T-helper 22 cell (primary cell): ENCODE data around the gene STOML1.

Experiments used
- DNase-seq: peaks from one replicate; pipeline ENCODE4 v3.0.0-alpha.2; 2020; ENCODE audit warnings: low read depth

Gene STOML1

DNA sequence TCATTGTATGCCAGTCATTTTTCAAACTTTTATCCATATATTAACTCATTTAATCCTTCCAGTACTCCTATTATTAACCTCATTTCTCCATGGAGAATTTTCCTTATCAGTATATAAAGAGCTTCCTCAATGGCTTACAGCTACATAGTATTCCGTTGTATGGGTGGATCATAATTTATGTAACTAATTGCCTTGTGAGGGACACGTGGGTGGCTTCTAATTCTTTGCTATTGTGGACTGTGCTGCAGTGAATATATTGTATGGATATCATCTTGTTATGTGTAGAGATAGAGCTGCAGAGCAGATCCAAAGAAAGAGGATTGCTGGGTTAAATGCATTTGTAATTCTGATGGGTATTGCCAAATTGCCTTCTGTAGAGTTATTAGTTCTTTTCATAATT lies 27.6 kb upstream of the STOML1 start:
- no peak for DNase-seq

GRCh38 chr15:74013374-74013894 lies 21.3 kb upstream of the STOML1 start:
- no peak for DNase-seq

DNA sequence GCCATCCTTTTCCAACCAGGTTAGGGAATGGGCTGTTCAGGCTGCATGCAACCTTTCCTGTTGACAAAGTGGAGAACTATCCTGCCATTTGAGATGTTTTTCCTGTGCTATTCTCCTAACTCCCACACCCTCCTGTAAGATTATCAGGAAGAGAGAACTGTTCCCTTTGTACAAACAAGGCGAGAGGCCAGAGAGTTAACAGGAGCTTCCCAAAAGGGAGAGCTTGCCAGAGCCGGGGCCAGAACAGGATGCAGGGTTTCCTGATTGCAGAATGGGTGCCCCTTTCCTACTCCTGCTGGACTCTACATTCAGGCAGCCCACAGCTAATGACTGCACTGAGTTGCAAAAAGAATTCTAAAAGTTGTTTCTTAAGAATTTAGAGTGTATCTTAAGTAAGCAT lies 19.5 kb upstream of the STOML1 start:
- no peak for DNase-seq

DNA sequence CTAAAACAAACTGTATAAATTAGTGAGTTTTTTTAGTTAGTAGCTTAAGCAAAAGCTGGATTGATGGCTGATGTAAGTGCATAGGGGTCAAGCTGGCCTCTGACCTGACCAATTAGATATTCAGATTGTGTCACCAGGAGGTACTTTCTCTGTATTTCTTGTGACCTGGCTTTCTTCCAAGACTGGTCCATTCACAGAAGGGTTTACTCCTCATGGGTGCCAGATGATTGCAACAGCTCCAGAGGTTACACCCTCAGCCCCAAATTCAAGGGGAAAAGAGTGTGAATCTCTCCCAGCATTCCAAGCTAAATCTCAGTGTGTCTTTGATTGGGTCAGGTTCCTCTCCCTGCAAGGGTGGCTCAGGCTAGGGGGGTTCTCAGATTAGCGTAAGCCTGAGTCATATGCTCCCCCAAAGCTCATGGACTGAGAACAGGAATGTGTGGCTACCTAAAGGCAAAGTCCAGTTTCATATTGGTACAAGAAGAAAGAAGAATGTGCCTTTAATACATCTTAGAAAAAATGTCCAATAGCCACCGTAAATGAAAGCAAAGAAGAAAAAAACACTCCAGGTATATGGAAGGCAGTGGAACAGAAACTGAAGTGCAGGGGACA lies 18.9 kb upstream of the STOML1 start:
- no peak for DNase-seq

GRCh38 chr15:74008901-74009300 lies 16.8 kb upstream of the STOML1 start:
- no peak for DNase-seq

GRCh38 chr15:74007820-74008371 lies 15.8 kb upstream of the STOML1 start:
- no peak for DNase-seq

- DNase-seq: no peak
These were observed 14.9 kb upstream of the STOML1 start for GRCh38 chr15:74006774-74007639.

GRCh38 chr15:73997986-73998385 lies 5.9 kb upstream of the STOML1 start:
- DNase-seq: no peak

- peak; percentile 9 for DNase-seq
These were observed 4.8 kb upstream of the STOML1 start for GRCh38 chr15:73996939-73997338.

DNA sequence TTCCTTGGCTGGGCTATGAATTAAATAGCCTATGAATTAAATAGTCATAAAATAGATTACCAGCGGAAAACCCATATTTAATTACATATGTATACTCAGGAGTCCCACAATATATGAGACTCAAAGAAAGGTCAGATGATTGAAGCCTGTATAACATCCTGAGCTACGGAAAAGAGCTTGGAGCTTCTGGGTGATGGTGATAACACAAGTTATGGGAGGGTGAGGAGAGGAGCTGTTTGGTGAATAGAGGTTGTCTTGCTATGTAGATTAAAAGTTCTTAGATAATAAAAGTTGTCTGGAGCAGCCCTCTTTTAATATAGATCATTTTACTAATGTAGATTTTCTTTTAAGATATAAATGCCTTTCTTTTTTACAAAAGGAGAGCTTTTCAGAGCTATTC lies 4.2 kb upstream of the STOML1 start:
- no peak for DNase-seq

- DNase-seq: peak; percentile 7
These were observed 3.0 kb upstream of the STOML1 start for GRCh38 chr15:73994912-73995622.

GRCh38 chr15:73994413-73994883 lies 2.4 kb upstream of the STOML1 start, which contains the start of gene PML:
PML (plus strand) TSS chr15:73994716; CDS start chr15:73994813, 97 bp downstream.
- peak; percentile 90 for DNase-seq

- DNase-seq: no peak
These were observed 1.3 kb upstream of the STOML1 start for GRCh38 chr15:73993211-73993994.

DNA sequence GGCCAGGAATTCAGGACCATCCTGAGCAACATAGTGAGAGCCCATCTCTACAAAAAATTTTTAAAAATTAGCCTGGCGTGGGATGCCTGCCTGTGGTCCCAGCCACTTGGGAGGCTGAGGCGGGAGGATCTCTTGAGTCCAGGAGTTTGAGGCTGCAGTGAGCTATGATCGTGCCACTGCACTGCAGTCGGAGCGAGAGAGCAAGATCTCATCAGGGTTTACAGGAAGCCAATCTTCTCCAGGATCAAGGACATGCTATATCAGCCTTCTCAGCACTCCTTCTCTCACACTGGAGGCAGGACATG lies 451 bp upstream of the STOML1 start:
- no peak for DNase-seq

DNA sequence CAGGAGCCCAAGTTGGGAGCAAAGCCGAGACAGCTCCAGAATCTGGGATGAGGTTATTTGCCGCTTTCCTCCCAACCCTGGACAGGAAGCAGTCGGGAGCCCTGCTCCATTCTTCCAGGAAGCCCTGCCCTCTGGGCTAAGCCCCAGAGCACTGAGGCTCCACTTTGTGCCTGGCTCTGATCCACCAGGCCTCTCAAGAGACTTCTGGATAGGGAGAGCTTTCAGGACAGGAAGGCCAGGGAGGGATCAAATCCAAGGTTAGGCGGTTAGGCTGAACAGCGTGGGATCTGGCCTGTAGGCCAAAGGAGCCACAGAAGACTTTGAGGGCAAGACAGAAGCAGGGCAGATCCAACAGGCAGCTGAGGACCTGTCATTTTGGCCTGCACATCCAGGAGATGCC lies 835 bp downstream of the STOML1 start:
- no peak for DNase-seq

DNA sequence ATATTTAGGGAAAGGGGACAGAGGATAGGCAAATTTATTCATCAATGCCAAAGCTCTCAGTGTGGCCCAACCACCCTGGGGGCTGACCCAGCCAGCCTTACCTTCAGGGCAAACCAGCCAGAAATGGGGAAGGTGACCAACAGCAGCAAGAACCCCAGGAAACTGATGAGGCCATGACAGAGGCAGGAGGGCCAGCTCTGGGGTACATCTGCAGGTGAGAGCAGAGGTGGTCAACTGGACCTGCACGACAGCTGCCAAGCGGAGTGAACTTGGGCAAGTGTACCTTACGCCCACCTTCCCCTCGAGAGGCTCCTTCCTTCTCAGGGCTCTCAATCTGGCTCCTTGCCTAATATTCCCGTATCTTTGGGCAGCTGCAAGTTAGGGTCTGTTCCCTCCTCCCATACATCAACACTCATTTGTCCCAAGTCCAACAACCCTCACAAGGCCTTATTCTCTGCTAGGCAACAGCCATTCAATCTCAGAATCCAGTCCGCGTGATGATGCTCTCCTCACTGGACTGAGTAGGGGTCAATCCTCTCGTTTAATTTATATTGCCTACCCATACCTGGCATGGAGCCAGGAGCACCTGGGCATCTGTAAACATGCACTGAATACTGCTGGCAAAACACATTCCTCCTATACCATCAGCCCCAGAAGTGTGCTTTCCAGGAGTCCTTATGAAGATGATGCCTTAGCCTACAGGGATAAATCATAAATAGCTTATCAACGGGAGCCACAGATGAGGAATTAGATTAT lies 1.7 kb downstream of the STOML1 start:
- DNase-seq: no peak

DNA sequence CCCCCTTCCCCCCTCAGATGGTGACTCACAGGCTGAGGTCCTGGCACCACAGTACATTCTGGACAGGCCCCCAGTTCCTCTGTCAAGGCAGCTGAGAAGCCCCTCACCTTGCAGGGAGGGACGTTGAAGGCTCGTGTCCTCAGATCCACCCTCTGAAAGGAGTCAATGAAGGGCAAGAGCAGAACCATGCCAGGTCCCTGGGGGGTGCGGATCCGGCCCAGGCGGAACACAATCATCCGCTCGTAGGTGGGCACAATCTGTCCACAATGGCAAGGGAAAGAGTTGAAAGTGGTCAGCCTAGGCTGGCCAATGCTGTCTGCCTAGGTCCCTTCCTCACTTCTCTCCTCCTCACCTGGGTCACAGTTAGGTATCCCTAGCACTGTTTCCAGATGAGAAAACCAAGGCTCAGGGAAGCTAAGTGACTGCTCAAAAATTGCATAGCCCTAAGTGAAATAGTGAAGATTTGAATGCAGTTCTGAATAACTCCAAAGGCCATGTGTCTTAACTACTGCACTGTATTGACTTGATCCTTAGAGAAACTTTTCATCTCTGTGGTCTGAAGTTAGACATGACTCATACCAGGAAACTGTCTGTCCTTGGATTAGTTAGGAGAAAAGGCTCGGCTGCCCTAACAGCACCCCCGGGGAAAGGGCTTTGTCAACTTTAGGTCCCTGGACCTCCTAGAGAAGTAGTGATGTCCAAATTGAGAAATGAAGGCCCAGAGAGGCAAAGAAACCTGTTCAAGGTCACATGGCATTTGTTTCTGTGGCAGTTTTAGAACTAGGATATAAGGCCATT lies 2.9 kb downstream of the STOML1 start:
- DNase-seq: no peak

- DNase-seq: no peak
These were observed 3.6 kb downstream of the STOML1 start for GRCh38 chr15:73988445-73988969.

GRCh38 chr15:73987681-73988444 lies 4.2 kb downstream of the STOML1 start:
- no peak for DNase-seq
